ENCODE measurements around the gene GBX1. TPM values are rescaled to one million over a fixed set of nuclear protein-coding genes. Genes with fewer than 3 reads are reported as not detected.

Gene GBX1
- total RNA-seq, 2 experiments from 2014 or later = not detected

- no peaks in the 10 kb centered on the region for H3K36me3 Mint-ChIP-seq
- H3K27ac Mint-ChIP-seq = no peak overlapping the region
- DNase-seq = no peak
- no peak for ATAC-seq (ENCODE audit: low read depth)
- H3K4me3 Mint-ChIP-seq = no peak overlapping the region
- H3K9me3 Mint-ChIP-seq = no peaks in the 10 kb centered on the region
- H3K27me3 Mint-ChIP-seq = peaks cover 15% of the 10 kb centered on the region
- no peaks in the 10 kb centered on the region for H3K4me1 Mint-ChIP-seq
- POLR2A ChIA-PET = interaction anchor here (0.7 kb wide), 1 partner anchor 276 kb away, joined by 3 read pairs; no protein-coding TSS in a partner anchor
These were observed 20.1 kb upstream of the GBX1 start for GRCh38 chr7:151187409-151188251.

GRCh38 chr7:151186640-151187408 lies 19.3 kb upstream of the GBX1 start, which contains the start of gene ASB10:
Gene ASB10 (minus strand): TSS chr7:151187250. CDS start chr7:151187130, 120 bp downstream.
- no peaks in the 10 kb centered on the region for H3K36me3 Mint-ChIP-seq
- POLR2A ChIA-PET = interaction anchor here (0.7 kb wide), 1 partner anchor 275 kb away, joined by 3 read pairs; no protein-coding TSS in a partner anchor
- ATAC-seq (ENCODE audit: low read depth) = no peak
- H3K9me3 Mint-ChIP-seq = no peaks in the 10 kb centered on the region
- no peak for DNase-seq
- H3K27me3 Mint-ChIP-seq = peaks cover 21% of the 10 kb centered on the region
- H3K27ac Mint-ChIP-seq = no peak within 1 kb of the TSS
- H3K4me1 Mint-ChIP-seq = no peaks in the 10 kb centered on the region
- no peak within 1 kb of the TSS for H3K4me3 Mint-ChIP-seq

DNA sequence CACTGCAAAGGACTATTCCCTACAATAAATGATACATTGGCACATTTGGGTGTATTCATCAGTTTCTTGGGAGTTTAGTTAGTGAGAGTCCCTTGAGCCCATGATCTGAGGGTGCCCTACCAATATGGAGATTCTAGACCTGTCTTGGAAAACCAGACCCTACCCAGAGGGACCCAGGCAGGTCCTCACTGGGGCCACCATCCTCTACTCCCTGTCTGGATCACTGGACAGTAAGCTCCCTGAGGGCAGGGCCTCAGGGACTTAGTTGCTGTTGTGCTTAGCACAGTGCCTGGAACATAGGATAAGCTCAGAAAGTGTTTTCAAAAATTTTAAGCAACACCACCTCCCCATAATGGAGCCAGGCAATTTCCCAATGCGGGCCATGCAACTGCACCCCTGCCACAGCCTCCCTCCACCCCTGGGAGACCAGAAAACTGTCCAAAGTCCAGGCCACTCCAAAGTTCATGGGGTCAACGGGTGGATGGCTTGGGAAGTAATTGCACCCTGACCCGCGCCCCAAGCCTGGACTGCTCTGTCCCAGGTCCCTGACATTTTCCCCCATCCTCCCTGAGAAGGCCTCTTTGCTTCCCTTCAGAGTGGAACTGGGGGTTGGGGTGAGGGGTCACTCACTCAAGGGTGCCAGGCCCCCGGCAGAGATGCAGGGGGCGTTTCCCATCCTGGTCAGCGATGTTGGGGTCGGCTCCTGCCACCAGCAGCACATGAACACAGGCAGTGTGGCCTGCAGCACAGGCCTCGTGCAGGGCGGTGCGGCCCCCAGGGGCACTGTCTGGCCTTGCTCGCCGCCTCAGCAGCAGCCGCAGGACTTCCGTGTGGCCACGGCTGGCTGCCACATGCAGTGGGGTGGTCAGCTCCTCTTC lies 18.5 kb upstream of the GBX1 start:
- no peaks in the 10 kb centered on the region for H3K9me3 Mint-ChIP-seq
- no peak overlapping the region for H3K27ac Mint-ChIP-seq
- ATAC-seq (ENCODE audit: low read depth) (no peak), DNase-seq (peak; percentile 8)
- H3K36me3 Mint-ChIP-seq = no peaks in the 10 kb centered on the region
- H3K27me3 Mint-ChIP-seq = peaks cover 22% of the 10 kb centered on the region
- no peaks in the 10 kb centered on the region for H3K4me1 Mint-ChIP-seq
- H3K4me3 Mint-ChIP-seq = no peak overlapping the region
- POLR2A ChIA-PET = no interaction called here

DNA sequence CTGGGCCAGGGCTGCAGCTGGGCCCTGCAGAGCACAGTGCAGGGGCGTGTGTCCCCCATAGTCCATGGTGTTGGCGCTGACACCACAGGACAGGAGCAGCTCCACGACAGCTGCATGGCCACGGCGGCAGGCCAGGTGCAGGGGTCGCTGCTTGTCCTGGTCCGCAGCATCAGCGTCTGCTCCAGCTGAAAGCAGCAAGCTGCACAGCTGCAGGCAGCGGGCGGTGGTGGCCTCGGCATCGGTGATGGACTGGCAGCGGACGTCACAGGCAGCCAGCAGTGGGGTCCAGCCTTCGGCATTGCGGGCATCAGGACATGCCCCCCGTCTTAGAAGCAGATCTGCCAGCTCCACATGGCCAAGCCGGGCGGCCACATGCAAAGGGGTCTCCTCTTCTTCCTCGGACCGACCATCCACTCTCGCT lies 13.5 kb upstream of the GBX1 start:
- peaks cover 11% of the 10 kb centered on the region for H3K27me3 Mint-ChIP-seq
- ATAC-seq (ENCODE audit: low read depth) = no peak
- no peak overlapping the region for H3K4me3 Mint-ChIP-seq
- POLR2A ChIA-PET = no interaction called here
- no peak overlapping the region for H3K27ac Mint-ChIP-seq
- no peak for DNase-seq
- no peaks in the 10 kb centered on the region for H3K36me3 Mint-ChIP-seq
- H3K9me3 Mint-ChIP-seq = no peaks in the 10 kb centered on the region
- H3K4me1 Mint-ChIP-seq = no peaks in the 10 kb centered on the region

DNA sequence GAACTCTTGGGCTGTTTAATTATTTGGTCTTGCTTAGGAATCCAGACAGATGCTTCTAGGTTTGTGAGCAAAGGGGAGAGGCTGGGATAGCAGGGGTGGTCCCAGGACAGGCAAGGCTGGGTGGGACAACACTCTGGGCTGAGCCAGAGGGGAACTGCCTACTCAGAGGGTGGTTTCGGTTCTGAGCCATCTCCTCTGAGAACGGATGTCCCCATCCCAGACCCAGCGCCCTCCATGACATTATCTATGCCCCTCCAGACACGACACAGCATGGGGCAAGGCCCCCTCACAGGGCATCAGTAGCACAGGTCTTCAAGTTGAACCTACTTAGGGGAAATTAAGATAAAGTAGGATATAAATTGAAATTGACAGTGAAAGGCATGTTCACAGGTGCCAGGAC lies 12.5 kb upstream of the GBX1 start:
- Mint-ChIP-seq H3K4me1 (no peaks in the 10 kb centered on the region), H3K4me3 (no peak overlapping the region), H3K36me3 (no peaks in the 10 kb centered on the region), H3K9me3 (no peaks in the 10 kb centered on the region), H3K27ac (no peak overlapping the region), H3K27me3 (peaks cover 11% of the 10 kb centered on the region)
- ATAC-seq (ENCODE audit: low read depth) (no peak), DNase-seq (no peak)
- POLR2A ChIA-PET = no interaction called here

GRCh38 chr7:151179287-151179860 lies 11.9 kb upstream of the GBX1 start:
- ATAC-seq (ENCODE audit: low read depth) (no peak), DNase-seq (no peak)
- no peaks in the 10 kb centered on the region for H3K4me1 Mint-ChIP-seq
- POLR2A ChIA-PET = no interaction called here
- no peaks in the 10 kb centered on the region for H3K9me3 Mint-ChIP-seq
- no peak overlapping the region for H3K4me3 Mint-ChIP-seq
- H3K27ac Mint-ChIP-seq = no peak overlapping the region
- no peaks in the 10 kb centered on the region for H3K36me3 Mint-ChIP-seq
- peaks cover 13% of the 10 kb centered on the region for H3K27me3 Mint-ChIP-seq

- no peak for DNase-seq
- Mint-ChIP-seq H3K9me3 (no peaks in the 10 kb centered on the region), H3K4me3 (no peak overlapping the region), H3K27ac (no peak overlapping the region), H3K36me3 (no peaks in the 10 kb centered on the region), H3K4me1 (no peaks in the 10 kb centered on the region), H3K27me3 (peaks cover 13% of the 10 kb centered on the region)
- no peak for ATAC-seq (ENCODE audit: low read depth)
- POLR2A ChIA-PET = interaction anchor here (0.8 kb wide), 1 partner anchor 8 kb away, joined by 3 read pairs; no protein-coding TSS in a partner anchor
These were observed 11.3 kb upstream of the GBX1 start for GRCh38 chr7:151178831-151179230.

- ATAC-seq (ENCODE audit: low read depth) = no peak
- no peak overlapping the region for H3K27ac Mint-ChIP-seq
- no peak for DNase-seq
- peaks cover 19% of the 10 kb centered on the region for H3K27me3 Mint-ChIP-seq
- H3K4me1 Mint-ChIP-seq = no peaks in the 10 kb centered on the region
- no peaks in the 10 kb centered on the region for H3K36me3 Mint-ChIP-seq
- H3K4me3 Mint-ChIP-seq = no peak overlapping the region
- no peaks in the 10 kb centered on the region for H3K9me3 Mint-ChIP-seq
- POLR2A ChIA-PET = interaction anchor here (0.8 kb wide), 1 partner anchor 8 kb away, joined by 3 read pairs; no protein-coding TSS in a partner anchor
These were observed 10.7 kb upstream of the GBX1 start for GRCh38 chr7:151178236-151178635.

DNA sequence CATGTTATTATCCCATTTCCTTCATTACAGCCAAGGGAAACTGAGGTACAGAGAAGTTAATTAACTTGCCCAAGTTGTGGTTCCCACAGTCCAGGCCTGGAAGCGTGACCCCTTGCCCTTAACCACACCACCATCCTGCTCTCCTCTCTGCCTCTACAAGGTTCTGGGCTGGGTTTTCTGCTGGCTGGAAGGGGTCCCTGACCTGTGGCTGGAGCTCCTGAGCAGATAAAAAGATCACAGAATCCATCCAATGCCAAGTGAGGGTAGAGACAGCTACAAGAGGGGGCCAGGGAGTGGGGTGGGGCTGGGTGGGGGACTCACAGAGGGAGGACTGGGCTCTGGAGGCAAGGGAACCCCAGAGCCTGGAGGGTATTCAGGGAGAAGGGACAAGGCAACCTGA lies 9.8 kb upstream of the GBX1 start:
- Mint-ChIP-seq H3K36me3 (no peaks in the 10 kb centered on the region), H3K27ac (no peak overlapping the region), H3K27me3 (peaks cover 25% of the 10 kb centered on the region), H3K4me1 (peaks cover 4% of the 10 kb centered on the region), H3K4me3 (no peak overlapping the region), H3K9me3 (no peaks in the 10 kb centered on the region)
- no peak for DNase-seq
- POLR2A ChIA-PET = no interaction called here
- ATAC-seq (ENCODE audit: low read depth) = no peak

GRCh38 chr7:151176401-151176800 lies 8.9 kb upstream of the GBX1 start:
- no peaks in the 10 kb centered on the region for H3K9me3 Mint-ChIP-seq
- peaks cover 4% of the 10 kb centered on the region for H3K4me1 Mint-ChIP-seq
- H3K36me3 Mint-ChIP-seq = no peaks in the 10 kb centered on the region
- ATAC-seq (ENCODE audit: low read depth) = no peak
- H3K27me3 Mint-ChIP-seq = peaks cover 26% of the 10 kb centered on the region
- no peak overlapping the region for H3K27ac Mint-ChIP-seq
- no peak for DNase-seq
- POLR2A ChIA-PET = no interaction called here
- H3K4me3 Mint-ChIP-seq = no peak overlapping the region

GRCh38 chr7:151175793-151176311 lies 8.4 kb upstream of the GBX1 start:
- DNase-seq (no peak), ATAC-seq (ENCODE audit: low read depth) (no peak)
- peaks cover 31% of the 10 kb centered on the region for H3K27me3 Mint-ChIP-seq
- no peak overlapping the region for H3K27ac Mint-ChIP-seq
- no peaks in the 10 kb centered on the region for H3K36me3 Mint-ChIP-seq
- H3K9me3 Mint-ChIP-seq = no peaks in the 10 kb centered on the region
- H3K4me1 Mint-ChIP-seq = peaks cover 4% of the 10 kb centered on the region
- POLR2A ChIA-PET = no interaction called here
- no peak overlapping the region for H3K4me3 Mint-ChIP-seq

DNA sequence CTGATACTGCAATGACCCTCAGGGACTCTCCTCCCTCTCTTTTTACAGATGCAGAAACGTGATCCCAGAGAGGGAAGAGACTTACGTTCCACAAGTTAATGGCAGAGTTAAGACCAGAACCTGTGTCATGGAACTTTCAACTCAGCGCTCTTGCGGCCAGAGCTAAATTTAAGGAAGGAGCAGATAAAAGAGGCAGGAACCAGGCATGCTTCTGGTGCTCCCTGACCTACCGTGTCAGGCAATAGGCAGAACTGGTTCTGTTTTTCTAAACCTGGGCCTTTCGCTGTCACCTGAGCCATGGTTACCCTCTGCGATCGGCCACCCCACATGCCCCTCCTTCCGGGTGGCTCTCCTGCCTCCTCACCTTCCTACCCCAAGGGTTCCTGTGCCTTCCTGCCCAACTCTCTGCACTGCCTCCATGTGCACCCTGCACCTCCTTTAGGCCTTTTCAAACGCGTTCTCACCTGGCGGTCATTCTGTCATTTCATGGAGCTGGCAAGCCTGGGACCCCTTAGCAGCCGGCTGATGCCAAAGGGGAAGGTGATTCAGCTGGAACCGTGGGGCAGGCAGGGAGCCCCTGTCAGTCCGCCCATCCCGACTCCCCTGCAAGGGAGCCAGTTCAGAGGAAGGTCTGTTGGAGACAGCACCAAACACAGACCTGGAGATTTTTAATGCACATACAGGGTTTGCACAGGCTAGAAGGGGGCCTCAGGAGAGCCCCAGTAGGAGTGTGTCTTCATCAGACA lies 7.7 kb upstream of the GBX1 start:
- H3K27me3 Mint-ChIP-seq = peaks cover 37% of the 10 kb centered on the region
- ATAC-seq (ENCODE audit: low read depth) (no peak), DNase-seq (no peak)
- H3K4me1 Mint-ChIP-seq = peaks cover 4% of the 10 kb centered on the region
- no peak overlapping the region for H3K4me3 Mint-ChIP-seq
- no peaks in the 10 kb centered on the region for H3K36me3 Mint-ChIP-seq
- H3K9me3 Mint-ChIP-seq = no peaks in the 10 kb centered on the region
- POLR2A ChIA-PET = no interaction called here
- H3K27ac Mint-ChIP-seq = no peak overlapping the region
